ENCODE data around the gene GFRA1. TPM values are rescaled to one million over a fixed set of nuclear protein-coding genes. Genes with fewer than 3 reads are reported as not detected.

Gene GFRA1
- total and polyA plus RNA-seq, 12 donors = 0.38 to 9.3 (median 1.7) TPM

DNA sequence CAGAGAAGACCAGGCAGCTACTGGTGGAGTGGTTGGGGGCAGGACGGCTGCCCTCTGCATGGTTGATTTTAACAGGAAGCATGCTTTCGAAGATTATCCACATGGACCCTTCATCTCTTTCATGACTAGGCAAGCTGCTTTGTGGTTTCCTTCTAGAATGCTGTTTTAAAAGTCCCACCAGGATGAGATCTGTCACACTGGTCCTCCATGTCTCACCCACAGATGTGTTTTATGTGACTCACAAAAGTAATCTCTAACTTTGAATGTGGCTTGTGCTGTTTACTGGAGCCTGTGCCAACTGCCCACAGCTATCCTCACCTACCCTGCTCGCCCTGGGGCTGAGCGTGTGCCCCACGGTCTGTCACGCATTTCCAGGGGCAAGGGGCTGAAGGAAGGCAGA, 188.8 kb downstream of the GFRA1 start:
- DNase-seq (no peak), ATAC-seq (no peak)
- Histone ChIP-seq H3K27ac (no peak overlapping the region), H3K4me1 (no peaks in the 10 kb centered on the region), H3K36me3 (no peaks in the 10 kb centered on the region), H3K27me3 (peaks cover 0 to 6% (median 0%) of the 10 kb centered on the region in 7 donors), H3K4me3 (no peak overlapping the region), H3K9me3 (no peaks in the 10 kb centered on the region)
- 85 to 89% methylated on average over 6 of the region's 6 CpGs for WGBS, 2 donors
- intact Hi-C loops (cut with DNase I) = no loop called here
- TF ChIP-seq, protein P1, sequence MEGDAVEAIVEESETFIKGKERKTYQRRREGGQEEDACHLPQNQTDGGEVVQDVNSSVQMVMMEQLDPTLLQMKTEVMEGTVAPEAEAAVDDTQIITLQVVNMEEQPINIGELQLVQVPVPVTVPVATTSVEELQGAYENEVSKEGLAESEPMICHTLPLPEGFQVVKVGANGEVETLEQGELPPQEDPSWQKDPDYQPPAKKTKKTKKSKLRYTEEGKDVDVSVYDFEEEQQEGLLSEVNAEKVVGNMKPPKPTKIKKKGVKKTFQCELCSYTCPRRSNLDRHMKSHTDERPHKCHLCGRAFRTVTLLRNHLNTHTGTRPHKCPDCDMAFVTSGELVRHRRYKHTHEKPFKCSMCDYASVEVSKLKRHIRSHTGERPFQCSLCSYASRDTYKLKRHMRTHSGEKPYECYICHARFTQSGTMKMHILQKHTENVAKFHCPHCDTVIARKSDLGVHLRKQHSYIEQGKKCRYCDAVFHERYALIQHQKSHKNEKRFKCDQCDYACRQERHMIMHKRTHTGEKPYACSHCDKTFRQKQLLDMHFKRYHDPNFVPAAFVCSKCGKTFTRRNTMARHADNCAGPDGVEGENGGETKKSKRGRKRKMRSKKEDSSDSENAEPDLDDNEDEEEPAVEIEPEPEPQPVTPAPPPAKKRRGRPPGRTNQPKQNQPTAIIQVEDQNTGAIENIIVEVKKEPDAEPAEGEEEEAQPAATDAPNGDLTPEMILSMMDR (IDR thresholded peaks at IDR 0.05) = no peak

DNA sequence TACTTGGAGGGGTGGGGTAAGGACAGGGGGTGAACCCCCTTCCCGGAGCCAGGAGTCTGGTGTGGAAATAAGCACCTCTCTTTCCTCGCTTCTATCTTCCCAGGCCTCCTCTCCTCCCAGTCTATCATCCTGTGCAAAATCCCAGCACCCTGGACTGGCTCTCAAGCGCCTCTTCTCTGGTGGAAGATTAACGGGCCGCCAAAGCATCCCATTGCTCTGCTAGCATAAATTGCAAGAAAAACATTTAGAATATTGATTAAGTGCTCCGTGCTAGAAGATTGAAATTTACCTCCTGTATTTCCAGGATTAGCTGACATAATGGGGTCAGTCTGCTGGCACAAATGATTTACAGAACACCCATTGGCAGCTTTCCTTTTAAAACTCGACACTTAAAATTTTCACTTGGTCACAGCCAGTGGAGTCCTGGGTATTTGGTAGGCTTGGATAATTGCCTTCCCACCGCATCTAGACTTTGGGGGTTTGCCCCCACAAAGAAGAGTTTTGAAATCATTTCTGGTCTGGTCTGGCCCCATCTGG, 189.7 kb downstream of the GFRA1 start:
- intact Hi-C loops (cut with DNase I) = no loop called here
- TF ChIP-seq, protein P1 (IDR thresholded peaks at IDR 0.05) = no peak
- H3K27ac ChIP-seq = no peak overlapping the region
- no peaks in the 10 kb centered on the region for H3K4me1 ChIP-seq
- no peaks in the 10 kb centered on the region for H3K9me3 ChIP-seq
- DNase-seq (no peak), ATAC-seq (no peak)
- 84 to 86% methylated on average over 8 of the region's 8 CpGs for WGBS, 2 donors
- H3K36me3 ChIP-seq = no peaks in the 10 kb centered on the region
- H3K27me3 ChIP-seq = peaks cover 0 to 6% (median 0%) of the 10 kb centered on the region in 7 donors
- no peak overlapping the region for H3K4me3 ChIP-seq

DNA sequence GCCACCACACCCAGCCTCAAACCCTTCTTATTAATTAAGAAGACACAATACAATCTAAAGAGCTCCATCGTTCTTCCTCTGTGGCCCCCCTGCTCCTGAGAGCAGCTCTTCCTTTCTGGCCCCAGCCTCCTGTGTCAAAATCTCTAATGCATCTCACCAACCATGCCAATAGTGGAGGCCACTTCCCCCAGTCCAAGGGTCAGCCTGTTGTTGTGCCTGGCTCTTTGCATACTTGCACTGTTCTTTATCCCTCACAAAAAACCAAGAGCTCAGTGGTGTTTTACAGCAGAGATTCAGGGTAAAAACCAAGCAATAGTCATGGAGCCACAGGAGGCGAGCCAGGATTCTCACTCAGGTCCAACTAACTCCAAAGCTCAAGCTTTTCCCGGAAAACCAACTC, 190.2 kb downstream of the GFRA1 start:
- H3K36me3 ChIP-seq = no peaks in the 10 kb centered on the region
- TF ChIP-seq, protein P1 (IDR thresholded peaks at IDR 0.05) = no peak
- H3K27ac ChIP-seq = no peak overlapping the region
- no peaks in the 10 kb centered on the region for H3K4me1 ChIP-seq
- intact Hi-C loops (cut with DNase I) = no loop called here
- no peaks in the 10 kb centered on the region for H3K9me3 ChIP-seq
- H3K4me3 ChIP-seq = no peak overlapping the region
- DNase-seq (no peak), ATAC-seq (no peak)
- 84 to 88% methylated on average over 3 of the region's 3 CpGs for WGBS, 2 donors
- H3K27me3 ChIP-seq = peaks cover 0 to 6% (median 0%) of the 10 kb centered on the region in 7 donors

DNA sequence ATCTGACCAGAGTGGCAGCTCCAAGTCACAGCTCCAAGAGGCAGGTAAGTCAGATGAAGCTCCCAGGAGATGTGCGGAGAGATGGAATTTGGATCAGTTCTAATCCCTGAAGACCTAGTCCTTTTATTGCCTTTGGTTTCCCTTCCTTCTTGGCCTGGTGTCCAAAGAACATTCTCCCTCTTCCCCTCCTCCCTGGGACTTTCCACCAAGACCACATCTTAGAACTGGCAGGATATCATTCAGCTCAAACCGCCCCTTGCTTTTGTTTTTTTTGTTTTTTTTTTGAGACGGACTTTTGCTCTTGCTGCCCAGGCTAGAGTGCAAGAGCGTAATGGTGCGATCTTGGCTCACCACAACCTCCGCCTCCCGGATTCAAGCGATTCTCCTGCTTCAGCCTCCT, 190.8 kb downstream of the GFRA1 start:
- no peak for ATAC-seq
- Histone ChIP-seq H3K4me3 (no peak overlapping the region), H3K9me3 (no peaks in the 10 kb centered on the region), H3K27ac (no peak overlapping the region), H3K4me1 (no peaks in the 10 kb centered on the region), H3K36me3 (no peaks in the 10 kb centered on the region), H3K27me3 (peaks cover 0 to 6% (median 0%) of the 10 kb centered on the region in 7 donors)
- DNase-seq = no peak
- TF ChIP-seq, protein P1 (IDR thresholded peaks at IDR 0.05) = no peak
- 85 to 86% methylated on average over 8 of the region's 8 CpGs for WGBS, 2 donors
- intact Hi-C loops (cut with DNase I) = no loop called here
